GM19099 (cell line): ENCODE measurements around the gene NPR2.

Experiments
- POLR2A ChIP-seq: IDR thresholded peaks from 3 replicates; pipeline ENCODE4 v1.6.1; 2011; ENCODE audit warnings: low read depth; ENCODE audit not compliant: insufficient read length; ENCODE audit errors: extremely low read depth

The NPR2 gene

DNA sequence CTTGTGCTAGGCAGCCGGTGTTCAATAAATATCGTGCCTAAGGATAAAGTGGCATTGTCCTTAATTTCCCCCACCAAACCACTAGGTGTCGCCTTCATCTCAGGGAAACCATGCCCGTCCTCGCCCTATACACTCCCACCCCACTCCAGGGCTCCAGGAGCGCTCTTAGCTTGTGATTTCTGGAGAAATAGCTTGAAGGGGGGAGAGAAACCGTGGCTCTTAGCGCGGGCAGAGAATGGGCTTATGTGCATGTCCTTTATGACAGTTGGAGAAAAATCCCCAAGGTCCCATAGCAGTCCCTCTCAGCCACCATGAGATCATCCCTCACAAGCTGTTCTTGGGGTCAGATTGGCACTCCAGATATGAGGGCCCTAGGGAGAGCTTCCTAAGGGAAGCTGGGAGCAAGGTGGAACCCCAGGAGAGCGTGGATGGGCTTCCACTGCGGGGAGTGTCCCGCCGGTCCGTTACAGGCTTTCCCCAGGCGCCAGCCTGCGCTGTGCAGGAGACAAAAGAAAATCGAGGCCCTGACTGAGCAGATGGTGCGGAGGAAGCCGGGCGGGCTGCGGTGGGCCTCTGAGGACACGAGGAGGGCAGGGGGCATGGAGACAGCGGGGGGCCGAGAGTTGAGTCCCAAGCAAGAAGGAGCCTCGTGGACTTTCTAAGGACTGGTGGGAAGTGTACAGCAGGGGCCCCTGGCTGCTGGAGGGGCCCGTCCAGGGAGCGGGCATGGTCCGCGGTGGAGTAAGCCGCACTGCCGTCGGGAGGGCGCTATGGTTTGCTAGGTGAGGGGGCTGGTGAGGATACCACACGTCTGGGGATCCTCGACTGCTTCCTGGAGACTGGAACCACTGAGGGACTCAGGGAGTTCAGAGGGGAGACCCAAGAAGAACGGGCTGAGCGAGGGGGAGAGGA lies 750 bp upstream of the NPR2 start:
- no peak for TF ChIP-seq POLR2A

DNA sequence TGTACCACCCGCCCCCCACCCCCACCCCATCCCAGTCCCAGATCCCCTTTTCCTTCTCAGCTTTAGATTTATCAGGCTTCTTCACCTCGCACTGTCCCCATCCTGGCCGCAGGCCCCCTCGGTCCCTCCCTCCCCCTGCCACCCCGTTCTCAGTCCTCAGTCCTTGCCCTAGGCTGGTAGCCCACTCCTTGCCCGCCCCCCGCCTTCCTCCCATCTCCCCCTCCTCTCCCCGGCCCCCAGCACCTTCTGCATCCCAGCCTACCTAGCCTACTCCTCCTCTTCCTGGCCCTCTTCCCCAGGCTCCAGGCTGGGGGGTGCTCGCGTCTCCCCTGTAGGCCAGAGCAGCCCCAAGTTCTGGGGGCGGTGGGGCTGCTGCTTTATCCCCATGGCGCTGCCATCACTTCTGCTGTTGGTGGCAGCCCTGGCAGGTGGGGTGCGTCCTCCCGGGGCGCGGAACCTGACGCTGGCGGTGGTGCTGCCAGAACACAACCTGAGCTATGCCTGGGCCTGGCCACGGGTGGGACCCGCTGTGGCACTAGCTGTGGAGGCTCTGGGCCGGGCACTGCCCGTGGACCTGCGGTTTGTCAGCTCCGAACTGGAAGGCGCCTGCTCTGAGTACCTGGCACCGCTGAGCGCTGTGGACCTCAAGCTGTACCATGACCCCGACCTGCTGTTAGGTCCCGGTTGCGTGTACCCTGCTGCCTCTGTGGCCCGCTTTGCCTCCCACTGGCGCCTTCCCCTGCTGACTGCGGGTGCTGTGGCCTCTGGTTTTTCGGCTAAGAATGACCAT lies 828 bp downstream of the NPR2 start:
- no peak for TF ChIP-seq POLR2A

DNA sequence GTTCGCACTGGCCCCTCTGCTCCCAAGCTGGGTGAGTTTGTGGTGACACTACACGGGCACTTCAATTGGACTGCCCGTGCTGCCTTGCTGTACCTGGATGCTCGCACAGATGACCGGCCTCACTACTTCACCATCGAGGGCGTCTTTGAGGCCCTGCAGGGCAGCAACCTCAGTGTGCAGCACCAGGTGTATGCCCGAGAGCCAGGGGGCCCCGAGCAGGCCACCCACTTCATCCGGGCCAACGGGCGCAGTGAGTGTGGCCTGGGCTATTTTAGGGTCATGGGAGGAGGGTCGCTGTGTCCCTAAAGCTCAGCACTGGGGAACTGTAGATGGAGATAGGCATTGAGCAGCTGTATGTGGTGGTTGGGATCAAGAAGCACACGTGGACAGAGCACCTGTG lies 1.4 kb downstream of the NPR2 start:
- TF ChIP-seq POLR2A = no peak

DNA sequence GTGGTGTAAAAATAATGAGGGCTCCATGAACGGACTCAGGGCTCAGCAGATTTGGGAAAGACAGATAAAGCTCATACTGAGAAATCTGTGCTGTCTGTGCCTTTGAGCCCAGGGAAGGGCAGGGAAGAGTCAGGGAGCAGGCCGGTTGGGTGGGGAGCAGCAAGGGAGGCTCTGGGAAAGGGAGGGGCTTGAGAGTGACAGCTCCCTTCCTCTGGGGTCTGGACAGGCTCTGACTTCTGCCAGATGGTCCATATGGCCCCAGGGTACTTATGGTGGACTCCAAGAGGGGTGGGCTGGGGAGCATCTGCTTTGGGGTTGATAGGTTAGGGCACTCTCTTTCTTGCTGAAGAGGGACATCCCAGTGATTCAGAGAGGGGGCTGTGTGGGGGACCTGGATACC lies 2.1 kb downstream of the NPR2 start:
- TF ChIP-seq POLR2A = no peak

DNA sequence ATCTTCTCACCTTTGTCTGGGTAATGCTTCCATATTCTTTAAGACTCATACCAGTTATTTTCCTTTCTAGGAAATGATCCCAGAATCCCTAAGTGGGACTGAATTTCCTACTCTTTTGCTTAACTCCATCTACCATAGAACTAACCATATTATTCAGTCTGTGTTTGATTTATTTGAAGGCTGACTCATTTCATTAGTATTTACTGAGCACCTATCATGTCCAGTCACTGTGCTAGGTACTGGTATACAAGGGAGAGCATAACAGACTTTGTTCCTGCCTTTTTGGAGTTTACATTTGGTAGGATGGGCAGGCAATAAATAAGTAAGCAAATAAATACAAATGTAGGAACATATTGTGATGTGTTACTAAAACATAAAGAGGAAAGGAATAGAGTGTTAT lies 4.3 kb downstream of the NPR2 start:
- TF ChIP-seq POLR2A = no peak

DNA sequence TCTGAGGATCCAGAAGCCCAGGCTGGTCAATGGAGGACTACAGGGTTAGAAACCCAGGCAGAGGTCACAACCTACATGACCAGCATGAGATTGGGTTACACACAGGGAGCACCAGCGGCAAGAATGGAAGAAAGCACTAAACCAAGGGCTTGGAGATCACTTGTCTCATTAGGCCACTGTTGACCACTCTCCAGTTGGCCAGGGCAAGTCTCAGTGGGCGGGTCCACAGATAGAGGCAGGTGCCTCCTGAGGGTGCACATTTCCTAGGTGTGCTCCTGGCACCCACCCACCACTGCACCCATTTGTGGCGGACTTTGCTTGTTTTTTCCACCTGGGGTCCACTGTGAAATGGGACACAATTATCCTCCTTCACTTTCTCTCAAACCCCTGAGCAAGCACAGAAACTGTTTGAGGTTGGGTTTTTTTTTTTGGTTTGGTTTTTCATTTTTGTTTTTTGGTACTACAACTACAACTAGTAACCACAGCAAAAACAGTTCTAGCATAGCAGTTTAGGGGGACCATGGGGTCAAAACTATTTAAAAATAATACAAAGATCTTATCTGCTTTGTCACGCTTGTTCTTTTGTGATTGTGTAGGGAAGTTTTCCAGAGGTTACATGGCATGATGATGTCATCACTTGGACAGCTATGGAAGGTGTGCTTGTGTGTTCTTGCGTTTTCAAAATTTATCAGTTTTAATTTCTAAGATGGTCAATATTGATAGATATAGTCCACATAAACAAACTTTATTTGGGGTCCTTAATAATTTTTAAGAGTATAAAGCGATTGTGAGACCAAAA lies 6.1 kb downstream of the NPR2 start:
- no peak for TF ChIP-seq POLR2A

DNA sequence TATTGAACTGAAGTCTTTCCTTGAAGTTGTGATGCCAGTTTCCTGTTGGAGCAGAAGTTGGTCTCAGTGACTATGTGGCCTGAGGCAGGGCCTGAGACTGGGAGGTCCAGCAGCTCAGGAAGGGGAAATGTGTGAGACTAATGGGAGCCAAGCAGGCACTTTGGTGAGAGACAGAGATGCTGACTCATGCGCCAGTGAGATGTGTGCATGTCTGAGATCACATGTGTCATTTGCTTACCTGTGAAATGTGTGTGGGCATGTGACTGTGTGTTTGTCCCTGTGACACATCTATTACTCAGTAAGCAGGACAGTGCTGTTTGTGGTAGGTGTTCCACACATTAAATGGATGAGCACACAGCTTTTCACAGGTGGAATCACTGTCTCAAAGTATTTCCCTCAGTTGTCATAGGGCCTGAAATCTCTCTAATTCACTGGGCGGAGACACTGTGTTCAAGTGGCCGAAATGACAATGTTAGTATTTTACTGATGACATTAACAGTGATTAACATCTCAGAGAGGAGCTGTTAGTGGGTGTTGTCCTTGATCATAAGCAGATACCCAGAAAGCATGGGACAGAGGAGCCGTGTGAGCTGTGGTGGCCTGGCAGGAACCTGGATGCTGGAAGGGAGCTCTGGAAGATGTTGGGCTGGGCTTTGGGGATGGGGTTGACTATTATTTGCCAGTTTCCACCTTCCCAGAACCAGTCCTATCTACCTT lies 7.4 kb downstream of the NPR2 start:
- TF ChIP-seq POLR2A = no peak

DNA sequence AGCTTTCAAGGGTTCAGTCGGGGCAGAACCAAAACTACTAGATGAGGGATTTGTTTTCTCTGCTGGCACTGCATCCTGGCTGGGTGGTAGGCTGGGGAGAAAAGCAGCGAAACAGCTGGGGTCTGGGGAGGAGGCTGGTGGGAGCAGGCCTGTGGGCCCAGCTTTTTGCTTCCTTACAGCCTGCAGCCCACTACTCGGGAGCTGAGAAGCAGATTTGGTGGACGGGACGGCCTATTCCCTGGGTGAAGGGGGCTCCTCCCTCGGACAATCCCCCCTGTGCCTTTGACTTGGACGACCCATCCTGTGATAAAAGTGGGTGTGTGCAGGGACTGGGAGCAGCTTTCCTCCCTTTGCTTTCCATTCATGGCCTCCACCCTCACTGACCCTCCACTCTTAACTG lies 9.1 kb downstream of the NPR2 start:
- TF ChIP-seq POLR2A = no peak

DNA sequence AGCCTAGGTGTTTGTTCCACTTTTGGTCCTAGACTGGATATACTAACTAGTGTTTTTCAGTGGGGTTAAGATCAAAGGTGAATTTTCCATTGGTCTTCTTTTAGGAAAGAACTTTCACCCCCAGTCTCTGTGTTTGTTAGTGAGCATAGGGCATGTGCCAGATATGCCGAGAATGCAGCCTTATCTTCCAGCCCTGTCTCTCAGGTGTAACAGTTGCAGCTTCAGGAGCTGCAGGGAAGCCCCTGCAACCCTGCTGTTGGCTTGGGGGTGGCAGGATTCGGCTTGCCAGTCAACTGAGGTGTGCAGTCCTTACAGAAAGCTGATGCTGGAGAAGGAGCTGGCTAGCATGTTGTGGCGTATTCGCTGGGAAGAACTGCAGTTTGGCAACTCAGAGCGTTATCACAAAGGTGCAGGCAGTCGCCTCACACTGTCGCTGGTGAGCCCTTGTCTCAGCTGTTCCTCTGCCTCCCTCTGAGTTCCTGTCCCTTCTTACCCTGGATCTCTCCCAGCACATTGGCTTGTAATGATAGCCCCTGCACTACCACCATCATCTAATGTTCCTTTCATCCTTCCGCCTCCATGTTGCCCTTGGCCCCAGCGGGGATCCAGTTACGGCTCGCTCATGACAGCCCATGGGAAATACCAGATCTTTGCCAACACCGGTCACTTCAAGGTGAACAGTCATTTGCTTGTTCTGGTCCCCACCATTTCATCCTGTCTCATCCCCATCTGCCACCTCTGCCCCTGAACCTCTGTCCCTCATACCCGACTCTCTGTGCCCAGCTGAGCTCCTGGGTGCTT lies 10.1 kb downstream of the NPR2 start:
- no peak for TF ChIP-seq POLR2A

DNA sequence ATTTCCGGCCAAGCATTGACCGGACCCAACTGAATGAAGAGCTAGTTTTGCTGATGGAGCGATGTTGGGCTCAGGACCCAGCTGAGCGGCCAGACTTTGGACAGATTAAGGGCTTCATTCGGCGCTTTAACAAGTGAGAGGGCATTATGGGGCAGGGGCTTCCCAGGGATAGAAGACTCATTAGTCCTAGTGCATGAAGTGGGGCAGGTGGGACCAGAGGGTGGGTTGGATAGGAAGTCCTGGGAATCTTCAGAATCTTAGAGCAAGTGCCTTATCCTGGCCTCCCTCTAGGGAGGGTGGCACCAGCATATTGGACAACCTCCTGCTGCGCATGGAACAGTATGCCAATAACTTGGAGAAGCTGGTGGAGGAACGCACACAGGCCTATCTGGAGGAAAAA lies 14.7 kb downstream of the NPR2 start:
- TF ChIP-seq POLR2A = no peak

DNA sequence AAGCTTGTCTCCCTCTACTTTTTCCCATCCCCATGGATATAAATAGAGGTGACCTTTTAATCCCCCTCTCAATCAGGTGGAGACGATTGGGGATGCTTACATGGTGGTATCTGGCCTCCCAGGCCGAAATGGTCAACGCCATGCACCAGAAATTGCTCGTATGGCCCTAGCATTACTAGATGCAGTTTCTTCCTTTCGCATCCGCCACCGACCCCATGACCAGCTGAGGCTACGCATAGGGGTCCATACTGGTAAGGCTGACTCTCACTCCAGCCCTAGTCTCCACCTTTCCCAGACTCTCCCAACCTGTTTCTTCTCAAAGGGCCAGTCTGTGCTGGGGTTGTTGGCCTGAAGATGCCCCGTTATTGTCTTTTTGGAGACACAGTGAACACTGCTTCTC lies 17.0 kb downstream of the NPR2 start:
- TF ChIP-seq POLR2A = no peak

DNA sequence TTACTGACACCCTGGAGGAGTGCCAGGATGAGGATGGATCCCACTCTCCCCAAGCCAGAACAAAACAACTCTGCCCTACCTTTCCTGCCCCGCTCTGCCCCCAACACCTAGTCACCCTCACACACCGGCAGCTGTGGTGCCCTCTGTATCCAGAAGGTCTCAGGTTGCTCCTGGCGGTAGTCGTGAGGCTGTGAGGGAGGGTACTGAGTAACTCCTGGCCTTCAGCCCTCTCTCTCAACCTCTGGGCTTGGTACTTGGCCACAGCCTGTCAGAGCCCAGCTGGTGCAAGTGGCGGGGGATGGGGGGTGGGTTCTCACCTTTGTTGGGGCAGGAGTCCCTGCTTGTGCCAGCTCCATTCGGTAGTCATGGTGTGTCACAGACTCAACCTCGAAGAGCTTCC lies 18.7 kb downstream of the NPR2 start:
- TF ChIP-seq POLR2A = no peak

DNA sequence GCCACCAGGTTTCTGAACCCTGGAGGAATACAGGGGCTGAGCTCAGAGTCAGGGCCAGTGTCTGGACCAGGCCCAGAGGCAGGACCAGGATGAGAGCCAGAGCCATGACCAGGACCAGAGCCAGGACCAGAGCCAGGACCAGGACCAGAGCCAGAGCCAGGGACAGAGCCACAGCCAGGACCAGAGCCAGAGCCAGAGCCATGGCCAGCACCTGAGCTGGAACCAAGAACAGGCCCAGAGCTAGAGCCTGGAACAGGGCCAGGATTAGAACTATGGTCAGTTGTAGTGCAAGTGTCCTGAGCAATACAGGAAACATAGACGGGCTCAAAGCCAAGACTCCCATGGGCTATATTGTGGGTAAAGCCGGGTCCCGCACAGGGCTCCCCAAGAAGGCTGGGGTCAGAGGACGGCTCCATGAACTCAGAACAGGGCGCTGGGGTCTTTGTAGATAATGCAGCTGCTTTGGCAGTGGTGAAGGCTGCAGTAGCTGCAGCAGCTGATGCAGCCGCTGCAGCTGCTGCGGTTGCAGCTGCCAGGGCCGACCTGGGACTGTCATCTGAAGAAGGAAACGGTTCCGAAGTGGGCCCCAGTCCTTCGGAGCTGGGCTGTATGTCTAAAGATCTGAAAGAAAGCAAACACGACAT lies 20.1 kb downstream of the NPR2 start:
- no peak for TF ChIP-seq POLR2A

DNA sequence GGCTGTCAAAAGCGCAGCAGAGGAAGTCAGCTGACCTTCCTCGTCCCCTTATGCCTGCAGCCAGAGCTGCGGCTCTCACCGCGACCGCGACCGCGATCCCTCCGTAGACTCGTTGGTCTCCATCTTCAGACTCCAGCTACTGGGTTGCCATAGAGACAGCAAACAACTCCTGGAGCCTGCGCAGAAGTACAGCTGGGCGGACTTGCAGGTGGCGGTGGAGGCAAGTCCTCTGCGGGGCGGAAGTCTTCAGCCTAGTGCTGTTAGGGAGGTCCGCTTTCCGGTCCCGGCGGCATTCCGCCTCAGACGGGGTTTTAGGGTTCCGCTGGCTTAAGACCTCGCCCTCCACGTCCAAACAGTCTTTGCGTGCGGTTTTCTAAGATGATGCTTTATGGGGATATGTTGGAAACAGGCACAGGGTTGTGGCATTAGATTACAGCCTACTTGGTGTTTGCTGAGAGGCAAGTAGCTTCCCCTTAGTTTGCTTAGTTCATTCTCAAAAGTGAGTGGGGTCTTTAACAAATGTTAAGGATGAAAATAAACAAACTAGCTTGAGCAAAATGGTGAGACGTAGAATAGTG lies 20.7 kb downstream of the NPR2 start, which contains the start of gene SPAG8:
TSS of gene SPAG8 (minus strand) at position 238 of the 578 bp plus-strand sequence. CDS start at position 123, 115 bp downstream.
- TF ChIP-seq POLR2A = peak; percentile 44
